Endothelial cell of umbilical vein (primary cell): Measurements from ENCODE around the gene GPAT2. TPM values are rescaled to one million over a fixed set of nuclear protein-coding genes. Genes with fewer than 3 reads are reported as not detected.
"Not testable (repeated sequence)": the region's sequence is repeated elsewhere in the genome, so short reads cannot be mapped to it uniquely, and the experiment has no call there.

Experiments used
- BruUV-seq: library from RNA; stranded (reverse); fragments of 400-500 nt; replicated peaks from 2 replicates; lab custom pipeline; 2021; lab: Mats Ljungman, UMichigan
- CTCF ChIA-PET: fragments of 300-600, 350-600 bp; sonication (Branson Sonifier 250); formaldehyde crosslinking; loops from one replicate; lab custom pipeline; 2021; ENCODE audit warnings: antibody characterized with exemption, inconsistent platforms; lab: Charles Lee
- POLR2A ChIA-PET: fragments of 300-600, 350-600 bp; sonication (Branson Sonifier 250); formaldehyde crosslinking; loops from one replicate; lab custom pipeline; 2021; ENCODE audit warnings: antibody characterized with exemption, inconsistent platforms; lab: Charles Lee
- DNase-seq: peaks from one replicate; pipeline ENCODE4 v3.0.0-alpha.2; 2011; ENCODE audit warnings: low read depth, low spot score
- FAIRE-seq: peaks from 2 replicates; lab custom pipeline; 2011; peaks lifted over from hg19 to GRCh38; lab: Jason Lieb, UNC
- H2AFZ ChIP-seq: 2 replicates; pipeline ENCODE4 v1.6.0; 2012; ENCODE audit warnings: low read depth, low read length, control low read depth, inconsistent platforms
- H3K27ac ChIP-seq: 2 replicates; pipeline ENCODE4 v1.5.1; 2011; ENCODE audit warnings: low read depth, mild to moderate bottlenecking, control low read depth, low read length, moderate library complexity; ENCODE audit not compliant: insufficient read depth
- H3K27me3 ChIP-seq, 2 experiments: 2 replicates each; pipeline versions ENCODE4 v1.6.0 to v1.6.1; 2011; ENCODE audit warnings: low read length in 2 of 2, mixed read lengths in 1 of 2; ENCODE audit not compliant: control insufficient read depth in 2 of 2, insufficient read depth in 2 of 2
- H3K36me3 ChIP-seq, 2 experiments: 2 replicates in 1 of 2; 3 replicates in 1 of 2; pipeline ENCODE4 v1.5.1; 2011; ENCODE audit warnings: low read length in 2 of 2, mild to moderate bottlenecking in 1 of 2, moderate library complexity in 1 of 2; ENCODE audit not compliant: control insufficient read depth in 2 of 2, insufficient read depth in 2 of 2; ENCODE audit errors: extremely low read depth in 1 of 2
- H3K4me1 ChIP-seq: 3 replicates; pipeline ENCODE4 v1.5.1; 2011; ENCODE audit warnings: mild to moderate bottlenecking, low read length; ENCODE audit not compliant: control insufficient read depth, insufficient read depth; ENCODE audit errors: extremely low read depth
- H3K4me2 ChIP-seq: 2 replicates; pipeline ENCODE4 v1.6.1; 2011; ENCODE audit warnings: low read length, control low read depth, mixed read lengths; ENCODE audit not compliant: insufficient read depth
- H3K4me3 ChIP-seq, 3 experiments: fragments of 200-600 bp in 1 of 3; sonication (generic), shearing (Covaris generic) in 1 of 3; replicated peaks in 1 of 3; 2 replicates each; pipeline ENCODE4 v1.5.1; 2011 to 2016; ENCODE audit warnings: control low read depth in 3 of 3, low read length in 3 of 3, mild to moderate bottlenecking in 2 of 3, inconsistent platforms in 1 of 3, low read depth in 1 of 3, moderate library complexity in 1 of 3; ENCODE audit not compliant: insufficient read depth in 1 of 3
- H3K79me2 ChIP-seq: 2 replicates; pipeline ENCODE4 v1.6.0; 2012; ENCODE audit warnings: low read length, inconsistent platforms; ENCODE audit not compliant: control insufficient read depth, insufficient read depth
- H3K9ac ChIP-seq: replicated peaks from 2 replicates; pipeline ENCODE3; 2011; ENCODE audit warnings: low read length, control low read depth; ENCODE audit not compliant: insufficient read depth; ENCODE audit errors: extremely low read depth
- H3K9me1 ChIP-seq: replicated peaks from 3 replicates; pipeline ENCODE4 v1.6.0; 2011; ENCODE audit warnings: mild to moderate bottlenecking, low read length; ENCODE audit not compliant: control insufficient read depth, insufficient read depth; ENCODE audit errors: extremely low read depth
- H3K9me3 ChIP-seq: replicated peaks from 2 replicates; pipeline ENCODE4 v1.5.1; 2012; ENCODE audit warnings: low read length, inconsistent platforms; ENCODE audit not compliant: control insufficient read depth, insufficient read depth
- H4K20me1 ChIP-seq: replicated peaks from 2 replicates; pipeline ENCODE3; 2011; ENCODE audit warnings: mild to moderate bottlenecking, low read length; ENCODE audit not compliant: control insufficient read depth, insufficient read depth; ENCODE audit errors: extremely low read depth
- dilution Hi-C: fragments of 300-500 bp; cut with MboI; formaldehyde crosslinking; loops from one replicate; pipeline ENCODE4 v1.15.0; 2019; ENCODE audit warnings: low sequenced_read_pairs; ENCODE audit not compliant: extremely low pct_ligation_motif_present
- intact Hi-C: fragments of 100-400 bp; cut with micrococcal nuclease; formaldehyde crosslinking; loops from one replicate; pipeline ENCODE4 v1.10.0; 2022
- polyA plus RNA-seq, 4 experiments: library from polyadenylated mRNA; depleted of rRNA in 3 of 4; stranded (reverse) in 3 of 4; unstranded in 1 of 4; fragments of >200 nt; gene quantifications; 2 replicates each; pipeline versions ENCODE4 v1.2.1 to v1.2.3, GENCODE V29; 2011 to 2012; ENCODE audit warnings: missing spikeins in 1 of 4
- small RNA-seq: library from RNA; depleted of rRNA; stranded (forward); fragments of <200 nt; gene quantifications from one replicate; pipeline ENCODE3, GENCODE V24; 2012; ENCODE audit warnings: low replicate concordance, low read depth; ENCODE audit not compliant: insufficient read depth, insufficient read length
- total RNA-seq: library from RNA; stranded (reverse); gene quantifications from 2 replicates; pipeline ENCODE4 v1.2.3, GENCODE V29; 2021

The GPAT2 gene
- total and polyA plus RNA-seq, 2 donors (not counting 3 experiments of a cell fraction or from before 2014, with no cell fraction given), result 6.6 to 10.3 TPM

GRCh38 chr2:95990884-95991283, 43.8 kb downstream of the GPAT2 start:
- H2AFZ ChIP-seq, H3K27ac ChIP-seq, BruUV-seq, H3K9me1 ChIP-seq, intact Hi-C loops, H3K9me3 ChIP-seq, H3K9ac ChIP-seq, FAIRE-seq, DNase-seq, H4K20me1 ChIP-seq, H3K36me3 ChIP-seq, H3K27me3 ChIP-seq, dilution Hi-C loops, H3K79me2 ChIP-seq, H3K4me1 ChIP-seq, POLR2A ChIA-PET: not testable (repeated sequence)
- CTCF ChIA-PET, result interaction anchor here (0.6 to 0.8 kb wide), 2 partner anchors 126 to 184 kb away, joined by 3 to 4 read pairs; no protein-coding TSS in a partner anchor
- H3K4me3 ChIP-seq, result peak overlapping the region in 2 of 3 experiments; percentile 54 to 56
- peak overlapping the region; percentile 51 for H3K4me2 ChIP-seq

Small RNA genes lying within 50 kb of the gene (small RNA-seq; reads per million reads assigned to genes)
- gene RN7SL210P, result not detected

Other genes with a start within 250 kb of the GPAT2 start
- 92.8 and 108 TPM in 2 replicates for gene ANKRD36C, start 43.1 kb downstream of the GPAT2 start, total RNA-seq
- 2.3 and 4.4 TPM in 2 replicates for gene ANKRD36C, start 43.1 kb downstream of the GPAT2 start, polyA plus RNA-seq
- not detected in 2 replicates for gene ADRA2B, start 81.7 kb upstream of the GPAT2 start, total RNA-seq
- gene ADRA2B, start 81.7 kb upstream of the GPAT2 start, polyA plus RNA-seq, result 0.03 TPM in 1 of 2 replicates, not detected in the other
- not detected in 2 replicates for gene ASTL, start 103.6 kb upstream of the GPAT2 start, total RNA-seq
- not detected in 2 replicates for gene ASTL, start 103.6 kb upstream of the GPAT2 start, polyA plus RNA-seq
- gene DUSP2, start 110.5 kb upstream of the GPAT2 start, total RNA-seq, result 0.33 and 0.58 TPM in 2 replicates
- gene DUSP2, start 110.5 kb upstream of the GPAT2 start, polyA plus RNA-seq, result 0.33 and 0.35 TPM in 2 replicates
- gene STARD7, start 173.9 kb upstream of the GPAT2 start, total RNA-seq, result 107 and 132 TPM in 2 replicates
- gene STARD7, start 173.9 kb upstream of the GPAT2 start, polyA plus RNA-seq, result 48.5 and 61.2 TPM in 2 replicates
- 41.5 and 48.4 TPM in 2 replicates for gene TMEM127, start 231.1 kb upstream of the GPAT2 start, total RNA-seq
- gene TMEM127, start 231.1 kb upstream of the GPAT2 start, polyA plus RNA-seq, result 75.7 and 94.0 TPM in 2 replicates
- 64.3 and 70.7 TPM in 2 replicates for gene CIAO1, start 231.3 kb upstream of the GPAT2 start, total RNA-seq
- gene CIAO1, start 231.3 kb upstream of the GPAT2 start, polyA plus RNA-seq, result 119 and 120 TPM in 2 replicates